Gastroesophageal sphincter (tissue), 4 donors: ENCODE results near the gene ADGRD1. TPM values are rescaled to one million over a fixed set of nuclear protein-coding genes. Genes with fewer than 3 reads are reported as not detected.
"Not testable (repeated sequence)": the region's sequence is repeated elsewhere in the genome, so short reads cannot be mapped to it uniquely, and the experiment has no call there.

Experiments used
- ATAC-seq: fragments of 150-250 bp; one replicate; pipeline ENCODE4 v1.9.1; 2016; ENCODE audit warnings: mild to moderate bottlenecking, moderate library complexity
- H3K27ac ChIP-seq, 4 donors: fragments of 200-600 bp; sonication (generic) in 3 of 4; 1 replicate in 3 of 4; 2 replicates in 1 of 4; pipeline ENCODE4 v1.5.1; 2016 to 2019
- H3K27me3 ChIP-seq: fragments of 200-600 bp; sonication (generic); one replicate; pipeline ENCODE4 v1.5.1; 2019
- H3K36me3 ChIP-seq, 2 donors: fragments of 200-600 bp; sonication (generic); one replicate each; pipeline ENCODE4 v1.5.1; 2019; ENCODE audit warnings: control low read depth in 1 of 2
- H3K4me1 ChIP-seq, 3 donors: fragments of 200-600 bp; sonication (generic); 1 replicate in 2 of 3; 2 replicates in 1 of 3; pipeline ENCODE4 v1.5.1; 2016 to 2019; ENCODE audit warnings: control low read depth in 2 of 3
- H3K4me3 ChIP-seq, 2 donors: fragments of 200-600 bp; sonication (generic); one replicate each; pipeline ENCODE4 v1.5.1; 2019; ENCODE audit warnings: mild to moderate bottlenecking in 1 of 2, moderate library complexity in 1 of 2
- H3K9me3 ChIP-seq, 3 donors: fragments of 200-600 bp; sonication (generic); one replicate each; pipeline ENCODE4 v1.5.1; 2017 to 2019; ENCODE audit warnings: control low read depth in 2 of 3
- EP300 ChIP-seq: sonication (generic); formaldehyde crosslinking; IDR thresholded peaks from one replicate; pipeline ENCODE4 v1.6.1; 2017; ENCODE audit warnings: antibody characterized with exemption, mild to moderate bottlenecking
- POLR2A ChIP-seq, 2 donors: fragments of 450-650 bp; IDR thresholded peaks; one replicate each; pipeline ENCODE4 v1.6.1; 2017; ENCODE audit warnings: antibody characterized with exemption in 2 of 2, mild to moderate bottlenecking in 2 of 2, moderate library complexity in 1 of 2
- POLR2AphosphoS5 ChIP-seq: sonication (generic); formaldehyde crosslinking; IDR thresholded peaks from one replicate; pipeline ENCODE4 v1.6.1; 2017; ENCODE audit warnings: antibody characterized with exemption
- WGBS, 2 donors: methylation state at CpG; one replicate each; pipeline ENCODE4 v1.1.5; 2018; ENCODE audit warnings: low coverage in 1 of 2; 5-methylcytosine and 5-hydroxymethylcytosine counted together
- total RNA-seq, 4 donors: library from RNA; depleted of rRNA; stranded (reverse); fragments of >200 nt; gene quantifications; one replicate each; pipeline ENCODE4 v1.1.0, GENCODE V29; 2016
- TF ChIP-seq, protein P1 (sequence below), 4 experiments: fragments of 200-600 bp in 2 of 4; fragments of 450-650 bp in 2 of 4; sonication (generic) in 1 of 4; IDR thresholded peaks; one replicate each; pipeline ENCODE4 v1.5.1; 2017 to 2019; ENCODE audit warnings: antibody characterized with exemption in 4 of 4, mild to moderate bottlenecking in 2 of 4, moderate library complexity in 2 of 4

ADGRD1 gene
- total RNA-seq, 4 donors from 2014 or later: 19.1 to 43.4 (median 31.3) TPM

DNA sequence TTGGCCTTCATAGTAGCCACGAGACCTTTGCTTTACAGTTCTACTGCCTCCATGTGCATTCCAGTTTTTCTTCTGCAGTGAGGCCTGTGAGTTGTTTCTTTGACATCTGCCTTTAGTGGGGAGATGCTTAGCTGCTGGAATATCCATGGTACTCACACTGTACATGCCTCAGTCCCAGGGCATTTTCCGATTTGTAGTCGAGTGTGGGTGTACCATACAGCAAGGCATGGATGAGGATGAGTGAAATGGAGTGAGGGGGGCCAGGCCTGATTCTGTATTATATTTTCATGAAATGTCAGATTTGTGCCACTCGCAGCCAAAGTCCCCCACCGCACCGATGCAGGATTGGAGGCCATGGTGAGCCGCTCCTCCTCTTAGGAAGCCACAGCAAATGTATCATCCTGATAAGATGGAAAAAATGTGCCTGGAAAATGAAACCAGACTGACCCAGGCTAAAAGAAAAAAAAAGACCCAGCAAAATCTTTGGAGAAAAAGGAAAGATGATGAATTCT is 173.0 kb downstream of the ADGRD1 start:
- 86 to 100% methylated on average over 1 to 5 of the region's 7 CpGs for WGBS, 2 donors

DNA sequence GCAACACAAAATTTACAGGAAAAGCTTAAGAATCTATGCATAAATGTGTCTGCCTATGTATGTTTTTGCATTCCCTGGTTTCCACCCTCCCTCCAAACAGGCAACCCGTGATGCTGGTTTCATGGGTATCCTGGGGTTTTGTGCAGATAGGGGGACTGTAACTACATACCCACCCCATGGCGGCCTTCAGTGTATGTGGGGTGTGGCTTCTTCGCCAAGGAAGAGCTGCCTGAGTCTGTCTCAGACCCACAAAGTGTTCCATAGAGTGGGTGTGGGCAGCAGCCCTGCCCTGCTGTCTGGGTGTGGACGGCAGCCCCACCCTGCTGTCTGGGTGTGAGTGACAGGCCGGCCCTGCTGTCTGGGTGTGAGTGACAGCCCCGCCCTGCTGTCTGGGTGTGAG is 174.8 kb downstream of the ADGRD1 start:
- no peak overlapping the region for H3K27ac ChIP-seq
- no peaks in the 10 kb centered on the region for H3K36me3 ChIP-seq
- H3K4me3 ChIP-seq: no peak overlapping the region
- no peaks in the 10 kb centered on the region for H3K27me3 ChIP-seq
- TF ChIP-seq POLR2AphosphoS5: no peak
- WGBS, 2 donors: 93% methylated on average over 3 of the region's 6 CpGs; no CpG with 5 or more reads in 1 of the 2 donors
- no peaks in the 10 kb centered on the region for H3K9me3 ChIP-seq
- ATAC-seq: no peak
- peaks cover 0 to 24% (median 13%) of the 10 kb centered on the region in 3 donors for H3K4me1 ChIP-seq

More for the DNA sequence above, 173.0 kb downstream of the ADGRD1 start:
- no peak for ATAC-seq
- Histone ChIP-seq H3K9me3 (no peaks in the 10 kb centered on the region), H3K27me3 (no peaks in the 10 kb centered on the region), H3K27ac (no peak overlapping the region), H3K4me1 (peaks cover 0 to 9% (median 4%) of the 10 kb centered on the region in 3 donors), H3K4me3 (no peak overlapping the region), H3K36me3 (peaks cover 0 to 4% of the 10 kb centered on the region in 2 donors)
- no peak for TF ChIP-seq POLR2A (IDR thresholded peaks at IDR 0.05)
- TF ChIP-seq, protein P1, sequence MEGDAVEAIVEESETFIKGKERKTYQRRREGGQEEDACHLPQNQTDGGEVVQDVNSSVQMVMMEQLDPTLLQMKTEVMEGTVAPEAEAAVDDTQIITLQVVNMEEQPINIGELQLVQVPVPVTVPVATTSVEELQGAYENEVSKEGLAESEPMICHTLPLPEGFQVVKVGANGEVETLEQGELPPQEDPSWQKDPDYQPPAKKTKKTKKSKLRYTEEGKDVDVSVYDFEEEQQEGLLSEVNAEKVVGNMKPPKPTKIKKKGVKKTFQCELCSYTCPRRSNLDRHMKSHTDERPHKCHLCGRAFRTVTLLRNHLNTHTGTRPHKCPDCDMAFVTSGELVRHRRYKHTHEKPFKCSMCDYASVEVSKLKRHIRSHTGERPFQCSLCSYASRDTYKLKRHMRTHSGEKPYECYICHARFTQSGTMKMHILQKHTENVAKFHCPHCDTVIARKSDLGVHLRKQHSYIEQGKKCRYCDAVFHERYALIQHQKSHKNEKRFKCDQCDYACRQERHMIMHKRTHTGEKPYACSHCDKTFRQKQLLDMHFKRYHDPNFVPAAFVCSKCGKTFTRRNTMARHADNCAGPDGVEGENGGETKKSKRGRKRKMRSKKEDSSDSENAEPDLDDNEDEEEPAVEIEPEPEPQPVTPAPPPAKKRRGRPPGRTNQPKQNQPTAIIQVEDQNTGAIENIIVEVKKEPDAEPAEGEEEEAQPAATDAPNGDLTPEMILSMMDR (IDR thresholded peaks at IDR 0.05): no peak
- no peak for TF ChIP-seq EP300
- no peak for TF ChIP-seq POLR2AphosphoS5

DNA sequence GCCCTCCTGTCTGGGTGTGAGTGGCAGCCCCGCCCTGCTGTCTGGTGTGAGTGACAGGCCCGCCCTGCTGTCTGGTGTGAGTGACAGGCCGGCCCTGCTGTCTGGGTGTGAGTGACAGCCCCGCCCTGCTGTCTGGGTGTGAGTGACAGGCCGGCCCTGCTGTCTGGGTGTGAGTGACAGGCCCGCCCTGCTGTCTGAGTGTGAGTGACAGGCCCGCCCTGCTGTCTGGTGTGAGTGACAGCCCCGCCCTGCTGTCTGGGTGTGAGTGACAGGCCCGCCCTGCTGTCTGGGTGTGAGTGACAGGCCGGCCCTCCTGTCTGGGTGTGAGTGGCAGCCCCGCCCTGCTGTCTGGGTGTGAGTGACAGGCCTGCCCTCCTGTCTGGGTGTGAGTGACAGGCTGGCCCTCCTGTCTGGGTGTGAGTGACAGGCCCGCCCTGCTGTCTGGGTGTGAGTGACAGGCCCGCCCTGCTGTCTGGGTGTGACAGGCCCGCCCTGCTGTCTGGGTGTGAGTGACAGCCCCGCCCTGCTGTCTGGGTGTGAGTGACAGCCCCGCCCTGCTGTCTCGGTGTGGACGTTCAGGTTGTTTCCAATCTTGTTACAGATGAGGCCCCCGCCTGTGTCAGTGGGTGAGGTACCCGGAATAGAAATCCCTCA is 175.4 kb downstream of the ADGRD1 start:
- H3K4me1 ChIP-seq: peaks cover 0 to 24% (median 13%) of the 10 kb centered on the region in 3 donors
- H3K36me3 ChIP-seq, H3K27ac ChIP-seq, H3K9me3 ChIP-seq, ATAC-seq, H3K27me3 ChIP-seq, H3K4me3 ChIP-seq: not testable (repeated sequence)
- WGBS, 2 donors: no CpG with 5 or more reads among the region's 20 CpGs

DNA sequence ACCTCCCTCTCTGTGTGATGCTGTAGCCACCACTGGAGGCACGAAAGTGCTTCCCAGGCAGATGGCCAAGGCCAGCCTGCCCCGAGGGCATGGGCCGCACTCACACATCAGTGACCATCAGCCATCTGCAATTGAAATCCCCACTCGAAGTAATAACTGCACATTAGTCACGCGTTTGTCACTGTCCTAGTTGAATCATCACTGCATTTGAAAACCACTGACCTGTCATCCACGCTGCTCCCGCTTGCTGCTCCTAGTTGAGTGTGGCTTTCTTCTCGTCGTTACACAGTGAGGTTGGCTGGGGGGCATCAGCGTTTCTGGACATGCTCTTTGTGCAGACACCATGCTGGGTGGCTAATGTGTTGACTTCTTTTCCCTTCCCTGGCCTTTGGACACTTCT is 176.1 kb downstream of the ADGRD1 start:
- no peak for ATAC-seq

DNA sequence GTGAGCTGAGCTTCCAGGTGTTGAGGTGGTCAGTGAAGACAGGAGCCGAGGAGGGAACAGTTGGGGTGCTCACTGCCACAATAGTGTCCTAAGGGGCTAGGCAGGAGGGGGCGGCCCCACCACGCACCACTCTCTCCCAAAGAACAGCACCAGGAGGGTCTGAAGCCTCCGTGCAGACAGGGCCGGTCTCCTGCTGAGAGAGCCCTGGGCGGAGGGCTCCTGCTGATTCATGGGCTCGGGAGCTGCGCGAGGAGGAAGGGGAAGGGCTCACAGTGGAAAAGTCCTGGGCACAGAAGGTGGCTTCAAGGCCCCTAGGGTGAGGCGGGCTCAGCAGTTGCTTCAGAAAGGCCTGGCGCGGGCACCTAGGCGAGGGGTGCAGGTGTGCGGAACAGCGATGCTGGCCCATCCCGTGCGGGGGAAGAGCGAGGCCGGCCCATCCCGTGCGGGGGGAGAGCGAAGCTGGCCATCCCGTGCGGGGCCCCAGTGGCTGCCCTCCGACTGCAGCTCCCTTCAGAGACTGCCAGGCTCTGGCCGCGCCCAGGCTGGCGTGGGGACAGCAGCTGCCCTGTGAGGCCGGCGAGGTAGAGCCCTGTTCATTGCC is 176.7 kb downstream of the ADGRD1 start:
- Histone ChIP-seq H3K27ac (no peak overlapping the region), H3K4me1 (peaks cover 0 to 24% (median 13%) of the 10 kb centered on the region in 3 donors), H3K36me3 (peaks cover 0 to 11% of the 10 kb centered on the region in 2 donors), H3K4me3 (no peak overlapping the region), H3K9me3 (no peaks in the 10 kb centered on the region), H3K27me3 (no peaks in the 10 kb centered on the region)
- no peak for ATAC-seq
- WGBS, 2 donors: 85% methylated on average over 5 of the region's 30 CpGs; no CpG with 5 or more reads in 1 of the 2 donors
- TF ChIP-seq EP300 (no peak), POLR2A (IDR thresholded peaks at IDR 0.05) (no peak), POLR2AphosphoS5 (no peak)
- TF ChIP-seq, protein P1 (IDR thresholded peaks at IDR 0.05): no peak

More for the DNA sequence above, 176.1 kb downstream of the ADGRD1 start:
- no peak for TF ChIP-seq POLR2AphosphoS5
- TF ChIP-seq POLR2A (IDR thresholded peaks at IDR 0.05): no peak
- TF ChIP-seq, protein P1 (IDR thresholded peaks at IDR 0.05): no peak
- no peak for TF ChIP-seq EP300
- Histone ChIP-seq H3K4me3 (no peak overlapping the region), H3K27me3 (no peaks in the 10 kb centered on the region), H3K4me1 (peaks cover 0 to 24% (median 13%) of the 10 kb centered on the region in 3 donors), H3K36me3 (peaks cover 0 to 6% of the 10 kb centered on the region in 2 donors), H3K9me3 (no peaks in the 10 kb centered on the region), H3K27ac (no peak overlapping the region)
- 81 to 87% methylated on average over 6 to 11 of the region's 11 CpGs for WGBS, 2 donors
